Osteocyte (in vitro differentiated cells): ENCODE results near the gene TPPP. TPM values are rescaled to one million over a fixed set of nuclear protein-coding genes. Genes with fewer than 3 reads are reported as not detected.

Experiments
- DNase-seq: peaks from one replicate; pipeline ENCODE4 v3.0.0; 2021; ENCODE audit warnings: mixed read lengths; ENCODE audit not compliant: unreplicated experiment; ENCODE audit errors: extremely low spot score
- H3K27ac Mint-ChIP-seq: one replicate; pipeline ENCODE4 v1.8.0; 2021; ENCODE audit warnings: mild to moderate bottlenecking, mixed read lengths; ENCODE audit not compliant: unreplicated experiment
- H3K27me3 Mint-ChIP-seq: one replicate; pipeline ENCODE4 v1.8.0; 2021; ENCODE audit warnings: mixed read lengths; ENCODE audit not compliant: unreplicated experiment
- H3K36me3 Mint-ChIP-seq: one replicate; pipeline ENCODE4 v1.8.0; 2021; ENCODE audit warnings: mixed read lengths; ENCODE audit not compliant: unreplicated experiment
- H3K4me1 Mint-ChIP-seq: one replicate; pipeline ENCODE4 v1.8.0; 2021; ENCODE audit warnings: mixed read lengths; ENCODE audit not compliant: unreplicated experiment
- H3K4me3 Mint-ChIP-seq: one replicate; pipeline ENCODE4 v1.8.0; 2021; ENCODE audit warnings: mild to moderate bottlenecking, moderate library complexity, mixed read lengths; ENCODE audit not compliant: unreplicated experiment
- H3K9me3 Mint-ChIP-seq: one replicate; pipeline ENCODE4 v1.8.0; 2021; ENCODE audit warnings: mixed read lengths; ENCODE audit not compliant: unreplicated experiment
- total RNA-seq: library from RNA; stranded (reverse); gene quantifications from 2 replicates; pipeline ENCODE4 v1.2.1, GENCODE V29; 2021
- TF ChIP-seq, protein P1 (sequence below): fragments of 200-600 bp; sonication (generic); IDR thresholded peaks from 2 replicates; pipeline ENCODE4 v1.5.0; 2021; ENCODE audit warnings: antibody characterized with exemption, mild to moderate bottlenecking, moderate library complexity

TPPP gene
- total RNA-seq, 1 donor from 2014 or later: 0.16 TPM

- peak within 1 kb of the TSS; percentile 57 for H3K27ac Mint-ChIP-seq
- H3K27me3 Mint-ChIP-seq: no peaks in the 10 kb centered on the region
- TF ChIP-seq, protein P1, sequence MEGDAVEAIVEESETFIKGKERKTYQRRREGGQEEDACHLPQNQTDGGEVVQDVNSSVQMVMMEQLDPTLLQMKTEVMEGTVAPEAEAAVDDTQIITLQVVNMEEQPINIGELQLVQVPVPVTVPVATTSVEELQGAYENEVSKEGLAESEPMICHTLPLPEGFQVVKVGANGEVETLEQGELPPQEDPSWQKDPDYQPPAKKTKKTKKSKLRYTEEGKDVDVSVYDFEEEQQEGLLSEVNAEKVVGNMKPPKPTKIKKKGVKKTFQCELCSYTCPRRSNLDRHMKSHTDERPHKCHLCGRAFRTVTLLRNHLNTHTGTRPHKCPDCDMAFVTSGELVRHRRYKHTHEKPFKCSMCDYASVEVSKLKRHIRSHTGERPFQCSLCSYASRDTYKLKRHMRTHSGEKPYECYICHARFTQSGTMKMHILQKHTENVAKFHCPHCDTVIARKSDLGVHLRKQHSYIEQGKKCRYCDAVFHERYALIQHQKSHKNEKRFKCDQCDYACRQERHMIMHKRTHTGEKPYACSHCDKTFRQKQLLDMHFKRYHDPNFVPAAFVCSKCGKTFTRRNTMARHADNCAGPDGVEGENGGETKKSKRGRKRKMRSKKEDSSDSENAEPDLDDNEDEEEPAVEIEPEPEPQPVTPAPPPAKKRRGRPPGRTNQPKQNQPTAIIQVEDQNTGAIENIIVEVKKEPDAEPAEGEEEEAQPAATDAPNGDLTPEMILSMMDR: no peak
Measured at GRCh38 chr5:611731-612486, 81.2 kb downstream of the TPPP start, which contains the start of gene CEP72. TSS of gene CEP72 (plus strand) at chr5:612340. CDS start at chr5:612362, 22 bp downstream.

GRCh38 chr5:610744-611730, 82.1 kb downstream of the TPPP start:
- peak; percentile 57 for DNase-seq
- Mint-ChIP-seq H3K27ac (no peak overlapping the region), H3K27me3 (no peaks in the 10 kb centered on the region), H3K4me1 (peaks cover 14% of the 10 kb centered on the region), H3K36me3 (peaks cover 5% of the 10 kb centered on the region), H3K9me3 (peaks cover 6% of the 10 kb centered on the region), H3K4me3 (peak overlapping the region; percentile 71)
- TF ChIP-seq, protein P1: no peak

More at GRCh38 chr5:611731-612486, 81.2 kb downstream of the TPPP start, which contains the start of gene CEP72:
- Mint-ChIP-seq H3K4me1 (peaks cover 14% of the 10 kb centered on the region), H3K4me3 (peak within 1 kb of the TSS; percentile 88), H3K9me3 (peaks cover 6% of the 10 kb centered on the region), H3K36me3 (peaks cover 5% of the 10 kb centered on the region)
- DNase-seq: peak; percentile 97

GRCh38 chr5:610011-610743, 83.0 kb downstream of the TPPP start:
- DNase-seq: peak; percentile 72
- TF ChIP-seq, protein P1: no peak
- H3K4me3 Mint-ChIP-seq: no peak overlapping the region
- no peaks in the 10 kb centered on the region for H3K36me3 Mint-ChIP-seq
- H3K27me3 Mint-ChIP-seq: no peaks in the 10 kb centered on the region
- no peak overlapping the region for H3K27ac Mint-ChIP-seq
- peaks cover 14% of the 10 kb centered on the region for H3K4me1 Mint-ChIP-seq
- H3K9me3 Mint-ChIP-seq: no peaks in the 10 kb centered on the region

Other genes starting within 250 kb of the TPPP start
- 1.2 and 1.7 TPM in 2 replicates for gene SLC9A3, start 168.9 kb downstream of the TPPP start, total RNA-seq
- 5.4 and 7.6 TPM in 2 replicates for gene CEP72, start 81.0 kb downstream of the TPPP start, total RNA-seq
- gene ZDHHC11B, start 91.4 kb upstream of the TPPP start, total RNA-seq: not detected in 2 replicates
- gene ZDHHC11, start 157.6 kb upstream of the TPPP start, total RNA-seq: 4.4 and 6.3 TPM in 2 replicates
- 38.2 and 39.4 TPM in 2 replicates for gene BRD9, start 199.4 kb upstream of the TPPP start, total RNA-seq
- 4.1 and 6.9 TPM in 2 replicates for gene TRIP13, start 199.5 kb upstream of the TPPP start, total RNA-seq